AG04450 (cell line): ENCODE data around the gene PLEKHA3. TPM values are rescaled to one million over a fixed set of nuclear protein-coding genes. Genes with fewer than 3 reads are reported as not detected.

Source experiments
- CTCF ChIA-PET: fragments of 300-600, 350-600 bp; formaldehyde crosslinking; extraction: SDS; loops from one replicate; lab custom pipeline; 2022; ENCODE audit warnings: antibody characterized with exemption, inconsistent platforms; lab: Charles Lee
- POLR2A ChIA-PET: fragments of 350-600 bp; formaldehyde crosslinking; extraction: SDS; loops from one replicate; lab custom pipeline; 2021; ENCODE audit warnings: antibody characterized with exemption, inconsistent platforms; lab: Yijun Ruan, JAX
- DNase-seq: peaks from one replicate; pipeline ENCODE4 v3.0.0-alpha.2; 2011; ENCODE audit warnings: low read depth, low spot score
- H3K27ac ChIP-seq: one replicate; pipeline ENCODE4 v1.5.1; 2012; ENCODE audit warnings: low read depth, low read length, control low read depth
- H3K27me3 ChIP-seq: one replicate; pipeline ENCODE4 v1.6.0; 2012; ENCODE audit warnings: low read length; ENCODE audit not compliant: control insufficient read depth, insufficient read depth
- H3K4me3 ChIP-seq: 2 replicates; pipeline ENCODE4 v1.5.1; 2011; ENCODE audit warnings: mild to moderate bottlenecking, low read depth, low read length, control low read depth
- H3K9me3 ChIP-seq: 2 replicates; pipeline ENCODE4 v1.5.1; 2012; ENCODE audit warnings: low read length; ENCODE audit not compliant: control insufficient read depth, insufficient read depth
- CTCF ChIP-seq: IDR thresholded peaks from 2 replicates; pipeline ENCODE4 v1.5.1; 2011; ENCODE audit warnings: low read depth, low read length, control low read depth, inconsistent platforms
- polyA plus RNA-seq: library from polyadenylated mRNA; depleted of rRNA; stranded (reverse); fragments of >200 nt; gene quantifications from 2 replicates; pipeline ENCODE4 v1.2.3, GENCODE V29; 2011

PLEKHA3 gene
- polyA plus RNA-seq, 1 experiment = 28.2 TPM

- no peak for DNase-seq
- Histone ChIP-seq H3K9me3 (no peaks in the 10 kb centered on the region), H3K27me3 (no peaks in the 10 kb centered on the region), H3K4me3 (no peak overlapping the region), H3K27ac (no peak overlapping the region)
- no peak for TF ChIP-seq CTCF
- POLR2A ChIA-PET = no interaction called here
- CTCF ChIA-PET = interaction anchor here (1.4 kb wide), 1 partner anchor 54 kb away, joined by 3 read pairs; no protein-coding TSS in a partner anchor
Observed at GRCh38 chr2:178473373-178473772, 6.9 kb upstream of the PLEKHA3 start.

- POLR2A ChIA-PET = no interaction called here
Observed at GRCh38 chr2:178473931-178474330, 6.3 kb upstream of the PLEKHA3 start.

GRCh38 chr2:178474560-178474959 is 5.7 kb upstream of the PLEKHA3 start:
- H3K27me3 ChIP-seq = no peaks in the 10 kb centered on the region
- CTCF ChIA-PET = interaction anchor here (0.6 kb wide), 1 partner anchor 363 kb away, joined by 3 read pairs; no protein-coding TSS in a partner anchor
- H3K9me3 ChIP-seq = no peaks in the 10 kb centered on the region
- H3K27ac ChIP-seq = no peak overlapping the region
- no peak for DNase-seq
- POLR2A ChIA-PET = no interaction called here
- no peak for TF ChIP-seq CTCF
- no peak overlapping the region for H3K4me3 ChIP-seq

More at GRCh38 chr2:178473931-178474330, 6.3 kb upstream of the PLEKHA3 start:
- Histone ChIP-seq H3K9me3 (no peaks in the 10 kb centered on the region), H3K27me3 (no peaks in the 10 kb centered on the region), H3K27ac (no peak overlapping the region), H3K4me3 (no peak overlapping the region)
- TF ChIP-seq CTCF = no peak
- CTCF ChIA-PET = interaction anchor here (1.4 kb wide), 1 partner anchor 55 kb away, joined by 3 read pairs; no protein-coding TSS in a partner anchor
- no peak for DNase-seq

- no peak overlapping the region for H3K27ac ChIP-seq
- DNase-seq = no peak
- H3K27me3 ChIP-seq = no peaks in the 10 kb centered on the region
- H3K9me3 ChIP-seq = no peaks in the 10 kb centered on the region
- POLR2A ChIA-PET = no interaction called here
- CTCF ChIA-PET = interaction anchor here (0.7 kb wide), 1 partner anchor 57 kb away, joined by 3 read pairs; no protein-coding TSS in a partner anchor
- peak overlapping the region; percentile 75 for H3K4me3 ChIP-seq
- TF ChIP-seq CTCF = no peak
Observed at GRCh38 chr2:178476477-178476876, 3.8 kb upstream of the PLEKHA3 start.

- no peak for DNase-seq
- no peaks in the 10 kb centered on the region for H3K9me3 ChIP-seq
- H3K27ac ChIP-seq = peak overlapping the region; percentile 95
- no peaks in the 10 kb centered on the region for H3K27me3 ChIP-seq
- POLR2A ChIA-PET = no interaction called here
- peak overlapping the region; percentile 75 for H3K4me3 ChIP-seq
- TF ChIP-seq CTCF = no peak
- CTCF ChIA-PET = no interaction called here
Observed at GRCh38 chr2:178477443-178478129, 2.7 kb upstream of the PLEKHA3 start.
